Right lobe of liver (tissue), 4 donors: Measurements from ENCODE around the gene TOMM6.

Experiments used
- POLR2A ChIP-seq: fragments of 450-650 bp; IDR thresholded peaks from one replicate; pipeline ENCODE4 v1.6.1; 2017; ENCODE audit warnings: antibody characterized with exemption, mild to moderate bottlenecking
- TF ChIP-seq, protein P1 (sequence below), 4 donors: fragments of 200-600 bp in 3 of 4; fragments of 450-650 bp in 1 of 4; IDR thresholded peaks; one replicate each; pipeline versions ENCODE4 v1.5.1 to v1.8.0; 2016 to 2022; ENCODE audit warnings: antibody characterized with exemption in 4 of 4, mild to moderate bottlenecking in 2 of 4
- donor health status: DM: no; HTN: no; CAD: no.
- donor health status: DM: no; HTN: no; CAD: no.
- donor health status: DM: no; HTN: yes; CAD: no.

DNA sequence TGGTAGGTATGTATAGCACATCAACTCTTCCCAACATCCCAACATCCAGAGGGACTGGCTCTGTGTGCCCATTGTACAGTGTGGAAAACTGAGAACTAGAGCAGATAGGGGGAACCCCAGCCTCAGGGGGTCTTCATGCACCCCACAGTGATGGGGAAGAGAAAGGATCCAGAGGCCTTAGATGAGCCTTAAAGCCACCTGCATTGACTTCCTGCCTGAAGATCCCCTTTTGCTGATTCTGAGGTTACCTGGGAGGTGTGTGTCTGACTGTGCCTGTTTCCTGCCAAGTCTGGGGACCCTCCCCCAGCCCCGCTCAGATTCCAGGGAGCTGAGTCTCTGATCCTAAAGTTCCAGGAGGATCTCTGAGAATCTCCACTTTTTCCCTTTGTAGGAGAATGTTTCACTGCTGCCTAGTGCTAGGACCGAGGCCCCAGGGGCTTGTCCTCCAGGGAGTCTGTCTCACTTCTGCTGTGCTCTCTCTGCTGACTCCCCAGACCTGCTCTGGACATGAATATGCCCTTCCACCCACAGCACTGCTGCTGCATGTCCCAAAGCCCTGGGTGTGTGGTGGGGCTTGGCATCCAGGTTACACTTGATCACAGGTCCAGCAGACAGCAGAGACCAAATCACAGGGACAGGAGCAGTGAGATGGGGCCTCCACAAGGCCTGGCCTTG is 27.5 kb upstream of the TOMM6 start:
- TF ChIP-seq, protein P1, sequence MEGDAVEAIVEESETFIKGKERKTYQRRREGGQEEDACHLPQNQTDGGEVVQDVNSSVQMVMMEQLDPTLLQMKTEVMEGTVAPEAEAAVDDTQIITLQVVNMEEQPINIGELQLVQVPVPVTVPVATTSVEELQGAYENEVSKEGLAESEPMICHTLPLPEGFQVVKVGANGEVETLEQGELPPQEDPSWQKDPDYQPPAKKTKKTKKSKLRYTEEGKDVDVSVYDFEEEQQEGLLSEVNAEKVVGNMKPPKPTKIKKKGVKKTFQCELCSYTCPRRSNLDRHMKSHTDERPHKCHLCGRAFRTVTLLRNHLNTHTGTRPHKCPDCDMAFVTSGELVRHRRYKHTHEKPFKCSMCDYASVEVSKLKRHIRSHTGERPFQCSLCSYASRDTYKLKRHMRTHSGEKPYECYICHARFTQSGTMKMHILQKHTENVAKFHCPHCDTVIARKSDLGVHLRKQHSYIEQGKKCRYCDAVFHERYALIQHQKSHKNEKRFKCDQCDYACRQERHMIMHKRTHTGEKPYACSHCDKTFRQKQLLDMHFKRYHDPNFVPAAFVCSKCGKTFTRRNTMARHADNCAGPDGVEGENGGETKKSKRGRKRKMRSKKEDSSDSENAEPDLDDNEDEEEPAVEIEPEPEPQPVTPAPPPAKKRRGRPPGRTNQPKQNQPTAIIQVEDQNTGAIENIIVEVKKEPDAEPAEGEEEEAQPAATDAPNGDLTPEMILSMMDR (IDR thresholded peaks at IDR 0.05), result no peak
- no peak for TF ChIP-seq POLR2A
